WERI-Rb-1 (cell line): ENCODE data around the gene KCTD15.

ENCODE experiments used
- DNase-seq: peaks from one replicate; pipeline ENCODE4 v3.0.0-alpha.2; 2020
- H3K27ac ChIP-seq: fragments of 250-450 bp; sonication (Bioruptor Pico); 2 replicates; pipeline ENCODE4 v1.5.1; 2020; ENCODE audit warnings: mild to moderate bottlenecking, moderate library complexity
- H3K27me3 ChIP-seq: fragments of 250-450 bp; sonication (Bioruptor Pico); 2 replicates; pipeline ENCODE4 v1.5.1; 2021; ENCODE audit warnings: mild to moderate bottlenecking, low read depth, moderate library complexity; ENCODE audit not compliant: insufficient read depth, severe bottlenecking
- H3K36me3 ChIP-seq: fragments of 250-450 bp; sonication (Bioruptor Pico); 2 replicates; pipeline ENCODE4 v1.5.1; 2020; ENCODE audit warnings: mild to moderate bottlenecking, moderate library complexity
- H3K4me3 ChIP-seq: 2 replicates; pipeline ENCODE4 v1.5.1; 2011; ENCODE audit warnings: low read depth, mild to moderate bottlenecking, control low read depth, low read length
- H3K9me3 ChIP-seq: fragments of 250-450 bp; sonication (Bioruptor Pico); 2 replicates; pipeline ENCODE4 v1.5.1; 2021; ENCODE audit warnings: mild to moderate bottlenecking, moderate library complexity; ENCODE audit not compliant: severe bottlenecking
- CTCF ChIP-seq: IDR thresholded peaks from 2 replicates; pipeline ENCODE4 v1.5.1; 2011; ENCODE audit warnings: low read depth, mild to moderate bottlenecking, control low read depth, inconsistent platforms, low read length

Gene KCTD15

GRCh38 chr19:33841685-33842084, 45.0 kb downstream of the KCTD15 start:
- Histone ChIP-seq H3K36me3 (no peaks in the 10 kb centered on the region), H3K27ac (no peak overlapping the region), H3K4me3 (no peak overlapping the region), H3K27me3 (no peaks in the 10 kb centered on the region), H3K9me3 (no peaks in the 10 kb centered on the region)
- DNase-seq, result no peak
- no peak for TF ChIP-seq CTCF

GRCh38 chr19:33844478-33844877, 47.8 kb downstream of the KCTD15 start:
- H3K27ac ChIP-seq, result no peak overlapping the region
- H3K27me3 ChIP-seq, result no peaks in the 10 kb centered on the region
- no peak for DNase-seq
- no peak overlapping the region for H3K4me3 ChIP-seq
- no peaks in the 10 kb centered on the region for H3K36me3 ChIP-seq
- TF ChIP-seq CTCF, result no peak
- H3K9me3 ChIP-seq, result no peaks in the 10 kb centered on the region

- no peak overlapping the region for H3K27ac ChIP-seq
- DNase-seq, result no peak
- TF ChIP-seq CTCF, result no peak
Observed at GRCh38 chr19:33845498-33845897, 48.8 kb downstream of the KCTD15 start.

GRCh38 chr19:33849551-33850147, 53.0 kb downstream of the KCTD15 start:
- H3K9me3 ChIP-seq, result no peaks in the 10 kb centered on the region

More at GRCh38 chr19:33845498-33845897, 48.8 kb downstream of the KCTD15 start:
- H3K9me3 ChIP-seq, result no peaks in the 10 kb centered on the region
- no peaks in the 10 kb centered on the region for H3K27me3 ChIP-seq
- no peak overlapping the region for H3K4me3 ChIP-seq
- H3K36me3 ChIP-seq, result no peaks in the 10 kb centered on the region

GRCh38 chr19:33859016-33859415, 62.3 kb downstream of the KCTD15 start:
- Histone ChIP-seq H3K36me3 (no peaks in the 10 kb centered on the region), H3K9me3 (no peaks in the 10 kb centered on the region), H3K27me3 (no peaks in the 10 kb centered on the region), H3K27ac (no peak overlapping the region), H3K4me3 (no peak overlapping the region)
- no peak for DNase-seq
- TF ChIP-seq CTCF, result no peak

More at GRCh38 chr19:33849551-33850147, 53.0 kb downstream of the KCTD15 start:
- H3K27me3 ChIP-seq, result no peaks in the 10 kb centered on the region
- H3K4me3 ChIP-seq, result no peak overlapping the region
- no peak for TF ChIP-seq CTCF
- no peak for DNase-seq
- H3K27ac ChIP-seq, result no peak overlapping the region
- H3K36me3 ChIP-seq, result no peaks in the 10 kb centered on the region
